ENCODE measurements around the gene RGS17. TPM values are rescaled to one million over a fixed set of nuclear protein-coding genes. Genes with fewer than 3 reads are reported as not detected.

RGS17 gene
- total and polyA plus RNA-seq, 2 of the 13 experiments (the other 11 are each of a cell fraction or from before 2014, with no cell fraction given), result 0.04 TPM; not detected in 1

DNA sequence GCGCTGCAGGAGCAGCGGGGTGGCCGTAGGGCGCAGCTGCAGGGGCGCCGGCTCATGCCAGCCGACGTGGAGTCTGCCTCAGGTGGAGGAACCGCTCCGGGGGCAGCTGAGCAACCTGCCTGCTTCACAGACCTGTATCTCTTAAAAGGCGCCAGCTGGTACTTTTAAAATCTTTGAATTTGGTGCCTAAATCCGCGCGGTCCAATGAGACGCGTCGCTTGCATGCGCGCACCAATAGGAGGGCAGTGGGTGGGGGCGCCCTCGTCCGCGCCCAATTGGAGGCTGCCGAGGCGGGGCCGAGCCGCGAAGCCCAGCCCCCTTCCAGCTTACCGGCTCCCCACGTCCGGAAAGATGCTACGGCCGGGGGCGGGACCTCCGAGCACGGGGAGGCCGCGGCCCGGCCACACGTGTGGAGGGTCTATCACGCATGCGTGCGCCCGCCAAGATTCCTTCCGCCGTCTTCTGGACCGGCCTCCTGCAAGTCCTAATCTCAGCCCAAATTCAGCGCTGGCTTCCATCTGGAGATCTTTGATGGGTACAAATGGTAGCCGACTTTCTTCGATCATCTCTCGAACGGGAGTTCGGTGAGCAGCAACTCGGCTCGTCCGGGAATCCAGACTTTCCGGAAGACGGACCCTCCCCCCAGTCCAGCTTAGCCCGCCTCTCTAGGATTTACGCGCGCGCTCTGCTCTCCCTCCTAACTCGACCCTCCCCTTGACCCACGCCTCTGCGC is 148.0 kb downstream of the RGS17 start, which contains the start of gene FBXO5 (continued):
- TF ChIP-seq, protein P1, sequence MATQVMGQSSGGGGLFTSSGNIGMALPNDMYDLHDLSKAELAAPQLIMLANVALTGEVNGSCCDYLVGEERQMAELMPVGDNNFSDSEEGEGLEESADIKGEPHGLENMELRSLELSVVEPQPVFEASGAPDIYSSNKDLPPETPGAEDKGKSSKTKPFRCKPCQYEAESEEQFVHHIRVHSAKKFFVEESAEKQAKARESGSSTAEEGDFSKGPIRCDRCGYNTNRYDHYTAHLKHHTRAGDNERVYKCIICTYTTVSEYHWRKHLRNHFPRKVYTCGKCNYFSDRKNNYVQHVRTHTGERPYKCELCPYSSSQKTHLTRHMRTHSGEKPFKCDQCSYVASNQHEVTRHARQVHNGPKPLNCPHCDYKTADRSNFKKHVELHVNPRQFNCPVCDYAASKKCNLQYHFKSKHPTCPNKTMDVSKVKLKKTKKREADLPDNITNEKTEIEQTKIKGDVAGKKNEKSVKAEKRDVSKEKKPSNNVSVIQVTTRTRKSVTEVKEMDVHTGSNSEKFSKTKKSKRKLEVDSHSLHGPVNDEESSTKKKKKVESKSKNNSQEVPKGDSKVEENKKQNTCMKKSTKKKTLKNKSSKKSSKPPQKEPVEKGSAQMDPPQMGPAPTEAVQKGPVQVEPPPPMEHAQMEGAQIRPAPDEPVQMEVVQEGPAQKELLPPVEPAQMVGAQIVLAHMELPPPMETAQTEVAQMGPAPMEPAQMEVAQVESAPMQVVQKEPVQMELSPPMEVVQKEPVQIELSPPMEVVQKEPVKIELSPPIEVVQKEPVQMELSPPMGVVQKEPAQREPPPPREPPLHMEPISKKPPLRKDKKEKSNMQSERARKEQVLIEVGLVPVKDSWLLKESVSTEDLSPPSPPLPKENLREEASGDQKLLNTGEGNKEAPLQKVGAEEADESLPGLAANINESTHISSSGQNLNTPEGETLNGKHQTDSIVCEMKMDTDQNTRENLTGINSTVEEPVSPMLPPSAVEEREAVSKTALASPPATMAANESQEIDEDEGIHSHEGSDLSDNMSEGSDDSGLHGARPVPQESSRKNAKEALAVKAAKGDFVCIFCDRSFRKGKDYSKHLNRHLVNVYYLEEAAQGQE (IDR thresholded peaks at IDR 0.05; ENCODE audit: borderline replicate concordance in 1 of 2, low read depth in 1 of 2, low read length in 2 of 2), result no peak; a peak in 1 of 4 replicates
- TF ChIP-seq ELK4 (CRISPR knock-in tag; IDR thresholded peaks at IDR 0.05; ENCODE audit: borderline replicate concordance), result no peak
- TF ChIP-seq PRMT3 (CRISPR knock-in tag; IDR thresholded peaks at IDR 0.05; ENCODE audit: borderline replicate concordance, low read depth), result peak; percentile 69; the same call in 1 of the 2 replicates
- TF ChIP-seq HOXD1 (CRISPR knock-in tag; IDR thresholded peaks at IDR 0.05), result peak; percentile 26; the same call in 1 of the 2 replicates
- TF ChIP-seq ZNF839 (CRISPR knock-in tag; IDR thresholded peaks at IDR 0.05; ENCODE audit: borderline replicate concordance), result 0 out of 2 replicates have a peak, but pooled peaks have one; percentile 26
- peak; percentile 90 for TF ChIP-seq ZNF501 (CRISPR knock-in tag; IDR thresholded peaks at IDR 0.05)
- no peak; the same call in 1 of the 2 replicates for TF ChIP-seq ZNF629 (CRISPR knock-in tag; conservative IDR thresholded peaks at IDR 0.05)
- TF ChIP-seq ZNF180 (CRISPR knock-in tag; IDR thresholded peaks at IDR 0.05; ENCODE audit: borderline replicate concordance, low read depth), result peak; percentile 79; the same call in 1 of the 2 replicates
- TF ChIP-seq HMGA1 (CRISPR knock-in tag; conservative IDR thresholded peaks at IDR 0.05), result no peak
- no peak for TF ChIP-seq MTF2 (CRISPR knock-in tag; IDR thresholded peaks at IDR 0.05; ENCODE audit: borderline replicate concordance)
- peak; percentile 97 for TF ChIP-seq CCDC6 (CRISPR knock-in tag; IDR thresholded peaks at IDR 0.05)
- no peak for TF ChIP-seq TOPORS (CRISPR knock-in tag; IDR thresholded peaks at IDR 0.05)
- TF ChIP-seq ONECUT2 (CRISPR knock-in tag; IDR thresholded peaks at IDR 0.05), result no peak
- TF ChIP-seq ZNF558 (CRISPR knock-in tag; IDR thresholded peaks at IDR 0.05; ENCODE audit: borderline replicate concordance), result peak; percentile 68; the same call in 1 of the 2 replicates
- no peak for TF ChIP-seq FOSL2 (CRISPR knock-in tag; IDR thresholded peaks at IDR 0.05)
- peak; percentile 25 for TF ChIP-seq ZSCAN12 (CRISPR knock-in tag; IDR thresholded peaks at IDR 0.05)
- TF ChIP-seq MAZ (IDR thresholded peaks at IDR 0.05; ENCODE audit: borderline replicate concordance, low read depth, low read length), result peak; percentile 93
- peak; percentile 75 for TF ChIP-seq MAZ (CRISPR knock-in tag; IDR thresholded peaks at IDR 0.05; ENCODE audit: low read depth)
- no peak for TF ChIP-seq ZFP37 (CRISPR knock-in tag; IDR thresholded peaks at IDR 0.05; ENCODE audit: borderline replicate concordance)
- no peak for TF ChIP-seq IRX3 (CRISPR knock-in tag; IDR thresholded peaks at IDR 0.05; ENCODE audit: borderline replicate concordance, low read depth)
- TF ChIP-seq, protein P2, sequence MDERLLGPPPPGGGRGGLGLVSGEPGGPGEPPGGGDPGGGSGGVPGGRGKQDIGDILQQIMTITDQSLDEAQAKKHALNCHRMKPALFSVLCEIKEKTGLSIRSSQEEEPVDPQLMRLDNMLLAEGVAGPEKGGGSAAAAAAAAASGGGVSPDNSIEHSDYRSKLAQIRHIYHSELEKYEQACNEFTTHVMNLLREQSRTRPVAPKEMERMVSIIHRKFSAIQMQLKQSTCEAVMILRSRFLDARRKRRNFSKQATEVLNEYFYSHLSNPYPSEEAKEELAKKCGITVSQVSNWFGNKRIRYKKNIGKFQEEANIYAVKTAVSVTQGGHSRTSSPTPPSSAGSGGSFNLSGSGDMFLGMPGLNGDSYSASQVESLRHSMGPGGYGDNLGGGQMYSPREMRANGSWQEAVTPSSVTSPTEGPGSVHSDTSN (CRISPR knock-in tag; IDR thresholded peaks at IDR 0.05), result no peak
- no peak; the same call in 1 of the 2 replicates for TF ChIP-seq ZNF232 (CRISPR knock-in tag; IDR thresholded peaks at IDR 0.05; ENCODE audit: borderline replicate concordance)
- TF ChIP-seq ZNF460 (CRISPR knock-in tag; IDR thresholded peaks at IDR 0.05; ENCODE audit: borderline replicate concordance), result no peak
